ENCODE measurements around the gene MCUB.

GRCh38 chr4:109576462-109576861, 16.4 kb downstream of the MCUB start:
- no peak for TF ChIP-seq ZNF274 (IDR thresholded peaks at IDR 0.05; ENCODE audit: borderline replicate concordance, low read depth, low read length)
- TF ChIP-seq ZBTB8A (IDR thresholded peaks at IDR 0.05; ENCODE audit: partially characterized antibody): no peak
- TF ChIP-seq SIN3B (IDR thresholded peaks at IDR 0.05; ENCODE audit: low read depth): no peak
- no peak for TF ChIP-seq ZNF253 (CRISPR knock-in tag; conservative IDR thresholded peaks at IDR 0.05)
- TF ChIP-seq HNRNPK (IDR thresholded peaks at IDR 0.05; ENCODE audit: low read depth, low read length, poor library complexity, severe bottlenecking): no peak
- TF ChIP-seq RAD21 (CRISPR knock-in tag; conservative IDR thresholded peaks at IDR 0.05 in 1 of 2, IDR thresholded peaks at IDR 0.05 in 1 of 2): no peak
